ENCODE results near the gene C17orf114.

C17orf114 gene

GRCh38 chr17:4843321-4844000, 41.3 kb upstream of the C17orf114 start:
- H3K4me3 ChIP-seq (ENCODE audit: low read length) = no peak overlapping the region
- DNase-seq (ENCODE audit: low read depth) = no peak
- no peak for TF ChIP-seq CTCF (conservative IDR thresholded peaks at IDR 0.05; ENCODE audit: low read depth, low read length)

GRCh38 chr17:4842376-4842775, 40.2 kb upstream of the C17orf114 start:
- DNase-seq (ENCODE audit: low read depth) = no peak
- TF ChIP-seq CTCF (conservative IDR thresholded peaks at IDR 0.05; ENCODE audit: low read depth, low read length) = no peak
- no peak overlapping the region for H3K4me3 ChIP-seq (ENCODE audit: low read length)

GRCh38 chr17:4840893-4841242, 38.7 kb upstream of the C17orf114 start:
- no peak for TF ChIP-seq CTCF (conservative IDR thresholded peaks at IDR 0.05; ENCODE audit: low read depth, low read length)
- DNase-seq (ENCODE audit: low read depth) = no peak

GRCh38 chr17:4839965-4840892, 38.1 kb upstream of the C17orf114 start:
- TF ChIP-seq CTCF (conservative IDR thresholded peaks at IDR 0.05; ENCODE audit: low read depth, low read length) = no peak
- no peak overlapping the region for H3K4me3 ChIP-seq (ENCODE audit: low read length)
- peak; percentile 17 for DNase-seq (ENCODE audit: low read depth)

More at GRCh38 chr17:4840893-4841242, 38.7 kb upstream of the C17orf114 start:
- no peak overlapping the region for H3K4me3 ChIP-seq (ENCODE audit: low read length)

GRCh38 chr17:4839221-4839620, 37.1 kb upstream of the C17orf114 start:
- H3K4me3 ChIP-seq (ENCODE audit: low read length) = no peak overlapping the region
- no peak for DNase-seq (ENCODE audit: low read depth)
- no peak for TF ChIP-seq CTCF (conservative IDR thresholded peaks at IDR 0.05; ENCODE audit: low read depth, low read length)

GRCh38 chr17:4838309-4838785, 36.2 kb upstream of the C17orf114 start:
- no peak for TF ChIP-seq CTCF (conservative IDR thresholded peaks at IDR 0.05; ENCODE audit: low read depth, low read length)
- H3K4me3 ChIP-seq (ENCODE audit: low read length) = no peak overlapping the region
- DNase-seq (ENCODE audit: low read depth) = no peak
